ENCODE results near the gene CCT2. TPM values are rescaled to one million over a fixed set of nuclear protein-coding genes. Genes with fewer than 3 reads are reported as not detected.
A peak's percentile ranks its signal among the peaks of the same experiment; 100 is the strongest.

CCT2 gene
- total and polyA plus RNA-seq, 2 experiments from 2014 or later: 237 to 307 TPM

GRCh38 chr12:69563166-69563762 lies 22.0 kb upstream of the CCT2 start:
- Histone ChIP-seq H3K9me3 (ENCODE audit: low read depth) (no peaks in the 10 kb centered on the region), H3K4me3 (no peak overlapping the region), H3K36me3 (peaks cover 15% of the 10 kb centered on the region), H3K4me1 (ENCODE audit: low read depth) (no peaks in the 10 kb centered on the region), H3K27ac (no peak overlapping the region), H3K27me3 (no peaks in the 10 kb centered on the region)
- no peak for TF ChIP-seq CTCF (IDR thresholded peaks at IDR 0.05; ENCODE audit: low read depth, low read length)
- DNase-seq (ENCODE audit: low read depth in 1 of 2, low spot score in 1 of 2): no peak

DNA sequence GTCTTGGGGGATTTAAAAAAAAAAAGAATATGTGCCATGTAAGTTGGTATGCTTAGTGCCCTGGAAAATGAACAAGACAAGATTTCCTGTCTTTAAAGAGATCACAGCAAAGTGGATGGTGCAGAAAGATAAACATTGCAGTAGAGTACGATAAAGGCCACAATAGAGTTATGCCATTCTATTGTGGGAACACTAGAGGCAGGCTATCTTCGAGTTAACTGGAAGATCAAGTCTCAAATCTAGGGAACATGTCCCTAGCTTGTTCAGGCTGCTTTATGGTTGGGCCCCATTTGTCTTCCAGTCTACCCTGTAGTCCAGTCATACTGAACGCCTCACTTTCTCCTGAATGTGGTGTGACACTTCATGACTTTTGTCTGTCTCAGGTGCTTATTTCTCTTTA lies 18.7 kb upstream of the CCT2 start:
- TF ChIP-seq CTCF (IDR thresholded peaks at IDR 0.05; ENCODE audit: low read depth, low read length): no peak
- H3K27ac ChIP-seq: no peak overlapping the region
- H3K4me1 ChIP-seq (ENCODE audit: low read depth): no peaks in the 10 kb centered on the region
- DNase-seq (ENCODE audit: low read depth in 1 of 2, low spot score in 1 of 2): no peak
- H3K36me3 ChIP-seq: peaks cover 18% of the 10 kb centered on the region
- no peaks in the 10 kb centered on the region for H3K27me3 ChIP-seq
- H3K4me3 ChIP-seq: no peak overlapping the region
- H3K9me3 ChIP-seq (ENCODE audit: low read depth): no peaks in the 10 kb centered on the region

- Histone ChIP-seq H3K27ac (peak overlapping the region; percentile 67), H3K27me3 (no peaks in the 10 kb centered on the region), H3K4me3 (no peak overlapping the region), H3K9me3 (ENCODE audit: low read depth) (no peaks in the 10 kb centered on the region), H3K4me1 (ENCODE audit: low read depth) (no peaks in the 10 kb centered on the region), H3K36me3 (peaks cover 24% of the 10 kb centered on the region)
- no peak for TF ChIP-seq CTCF (IDR thresholded peaks at IDR 0.05; ENCODE audit: low read depth, low read length)
- no peak for DNase-seq (ENCODE audit: low read depth in 1 of 2, low spot score in 1 of 2)
Measured at GRCh38 chr12:69569236-69569635, 16.0 kb upstream of the CCT2 start.

- TF ChIP-seq CTCF (IDR thresholded peaks at IDR 0.05; ENCODE audit: low read depth, low read length): no peak
- H3K9me3 ChIP-seq (ENCODE audit: low read depth): no peaks in the 10 kb centered on the region
- peak overlapping the region; percentile 67 for H3K27ac ChIP-seq
- peaks cover 27% of the 10 kb centered on the region for H3K36me3 ChIP-seq
- no peaks in the 10 kb centered on the region for H3K27me3 ChIP-seq
- peak in 1 of 2 donors; percentile 84 for DNase-seq (ENCODE audit: low read depth in 1 of 2, low spot score in 1 of 2)
- no peak overlapping the region for H3K4me3 ChIP-seq
- no peaks in the 10 kb centered on the region for H3K4me1 ChIP-seq (ENCODE audit: low read depth)
Measured at GRCh38 chr12:69570000-69570516, 15.2 kb upstream of the CCT2 start.

- H3K4me3 ChIP-seq: no peak overlapping the region
Measured at GRCh38 chr12:69570545-69571399, 14.5 kb upstream of the CCT2 start.

More at GRCh38 chr12:69570545-69571399, 14.5 kb upstream of the CCT2 start:
- TF ChIP-seq CTCF (IDR thresholded peaks at IDR 0.05; ENCODE audit: low read depth, low read length): peak; percentile 77
- peaks cover 30% of the 10 kb centered on the region for H3K36me3 ChIP-seq
- no peak overlapping the region for H3K27ac ChIP-seq
- DNase-seq (ENCODE audit: low read depth in 1 of 2, low spot score in 1 of 2): peak; percentile 80 to 81
- H3K9me3 ChIP-seq (ENCODE audit: low read depth): no peaks in the 10 kb centered on the region
- no peaks in the 10 kb centered on the region for H3K4me1 ChIP-seq (ENCODE audit: low read depth)
- H3K27me3 ChIP-seq: no peaks in the 10 kb centered on the region
